KOPT-K1 (cell line): ENCODE data around the gene LEMD2.

Experiments
- H3K27ac ChIP-seq: fragments of 200-600 bp; sonication (generic); 2 replicates; pipeline ENCODE4 v1.5.1; 2016; ENCODE audit warnings: antibody characterized with exemption, mild to moderate bottlenecking, low read depth, low read length; ENCODE audit not compliant: poor library complexity, severe bottlenecking
- H3K36me3 ChIP-seq: fragments of 200-600 bp; sonication (generic); 2 replicates; pipeline ENCODE4 v1.5.1; 2017; ENCODE audit warnings: antibody characterized with exemption, mild to moderate bottlenecking, low read length, moderate library complexity; ENCODE audit not compliant: insufficient read depth
- H3K9me3 ChIP-seq: fragments of 200-600 bp; sonication (generic); 2 replicates; pipeline ENCODE4 v1.5.1; 2017; ENCODE audit warnings: antibody characterized with exemption, low read length, mild to moderate bottlenecking; ENCODE audit not compliant: insufficient read depth, poor library complexity, severe bottlenecking

The LEMD2 gene

GRCh38 chr6:33824461-33825154, 35.7 kb upstream of the LEMD2 start:
- H3K9me3 ChIP-seq = no peaks in the 10 kb centered on the region
- H3K27ac ChIP-seq = no peak overlapping the region
- H3K36me3 ChIP-seq = no peaks in the 10 kb centered on the region

GRCh38 chr6:33823806-33824205, 34.9 kb upstream of the LEMD2 start:
- H3K36me3 ChIP-seq = no peaks in the 10 kb centered on the region
- H3K9me3 ChIP-seq = no peaks in the 10 kb centered on the region
- H3K27ac ChIP-seq = no peak overlapping the region

GRCh38 chr6:33822575-33823395, 33.9 kb upstream of the LEMD2 start:
- H3K36me3 ChIP-seq = no peaks in the 10 kb centered on the region
- no peak overlapping the region for H3K27ac ChIP-seq
- no peaks in the 10 kb centered on the region for H3K9me3 ChIP-seq

GRCh38 chr6:33820784-33821520, 32.0 kb upstream of the LEMD2 start:
- no peaks in the 10 kb centered on the region for H3K36me3 ChIP-seq

GRCh38 chr6:33820243-33820642, 31.3 kb upstream of the LEMD2 start:
- Histone ChIP-seq H3K36me3 (no peaks in the 10 kb centered on the region), H3K9me3 (no peaks in the 10 kb centered on the region), H3K27ac (no peak overlapping the region)

More at GRCh38 chr6:33820784-33821520, 32.0 kb upstream of the LEMD2 start:
- H3K27ac ChIP-seq = no peak overlapping the region
- no peaks in the 10 kb centered on the region for H3K9me3 ChIP-seq

- H3K36me3 ChIP-seq = no peaks in the 10 kb centered on the region
- no peaks in the 10 kb centered on the region for H3K9me3 ChIP-seq
- no peak overlapping the region for H3K27ac ChIP-seq
Measured at GRCh38 chr6:33819021-33819420, 30.1 kb upstream of the LEMD2 start.

- no peaks in the 10 kb centered on the region for H3K36me3 ChIP-seq
- H3K27ac ChIP-seq = no peak overlapping the region
- H3K9me3 ChIP-seq = no peaks in the 10 kb centered on the region
Measured at GRCh38 chr6:33818293-33818692, 29.4 kb upstream of the LEMD2 start.

GRCh38 chr6:33817489-33817888, 28.6 kb upstream of the LEMD2 start:
- Histone ChIP-seq H3K36me3 (no peaks in the 10 kb centered on the region), H3K27ac (no peak overlapping the region), H3K9me3 (no peaks in the 10 kb centered on the region)

GRCh38 chr6:33816911-33817310, 28.0 kb upstream of the LEMD2 start:
- Histone ChIP-seq H3K9me3 (no peaks in the 10 kb centered on the region), H3K27ac (no peak overlapping the region), H3K36me3 (no peaks in the 10 kb centered on the region)

- Histone ChIP-seq H3K36me3 (no peaks in the 10 kb centered on the region), H3K27ac (no peak overlapping the region), H3K9me3 (no peaks in the 10 kb centered on the region)
Measured at GRCh38 chr6:33815854-33816253, 26.9 kb upstream of the LEMD2 start.

- no peak overlapping the region for H3K27ac ChIP-seq
- H3K9me3 ChIP-seq = no peaks in the 10 kb centered on the region
- no peaks in the 10 kb centered on the region for H3K36me3 ChIP-seq
Measured at GRCh38 chr6:33813990-33814985, 25.4 kb upstream of the LEMD2 start.

GRCh38 chr6:33813246-33813904, 24.4 kb upstream of the LEMD2 start:
- Histone ChIP-seq H3K27ac (no peak overlapping the region), H3K9me3 (no peaks in the 10 kb centered on the region), H3K36me3 (no peaks in the 10 kb centered on the region)

GRCh38 chr6:33812669-33813068, 23.7 kb upstream of the LEMD2 start:
- Histone ChIP-seq H3K36me3 (no peaks in the 10 kb centered on the region), H3K9me3 (no peaks in the 10 kb centered on the region), H3K27ac (no peak overlapping the region)

- H3K36me3 ChIP-seq = no peaks in the 10 kb centered on the region
- no peaks in the 10 kb centered on the region for H3K9me3 ChIP-seq
- H3K27ac ChIP-seq = no peak overlapping the region
Measured at GRCh38 chr6:33809594-33809993, 20.7 kb upstream of the LEMD2 start.
